COLO668 (cell line): ENCODE data around the gene FARS2.

Source experiments
- DNase-seq: peaks from one replicate; lab custom pipeline; 2025; ENCODE audit not compliant: unreplicated experiment; lab: John Stamatoyannopoulos, UW

Gene FARS2

DNA sequence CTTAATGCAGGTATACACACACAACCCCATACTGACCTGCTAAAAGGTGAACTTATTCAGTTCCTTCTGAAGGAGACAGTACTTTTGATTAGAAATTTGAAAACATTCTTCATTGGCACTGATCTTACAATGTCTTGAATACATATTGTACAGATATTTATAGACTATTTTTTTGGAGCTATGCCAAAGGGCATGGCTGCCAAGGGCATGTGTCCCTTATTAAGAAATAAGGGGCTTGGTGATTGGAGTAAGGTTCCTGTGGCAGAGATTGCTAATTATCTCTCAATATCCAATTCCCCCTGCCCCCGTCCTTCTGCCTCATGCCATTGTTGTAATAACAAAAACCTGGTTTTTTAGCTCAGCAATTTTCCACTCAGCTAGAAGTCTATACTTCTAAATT, 355.9 kb downstream of the FARS2 start:
- DNase-seq = no peak

DNA sequence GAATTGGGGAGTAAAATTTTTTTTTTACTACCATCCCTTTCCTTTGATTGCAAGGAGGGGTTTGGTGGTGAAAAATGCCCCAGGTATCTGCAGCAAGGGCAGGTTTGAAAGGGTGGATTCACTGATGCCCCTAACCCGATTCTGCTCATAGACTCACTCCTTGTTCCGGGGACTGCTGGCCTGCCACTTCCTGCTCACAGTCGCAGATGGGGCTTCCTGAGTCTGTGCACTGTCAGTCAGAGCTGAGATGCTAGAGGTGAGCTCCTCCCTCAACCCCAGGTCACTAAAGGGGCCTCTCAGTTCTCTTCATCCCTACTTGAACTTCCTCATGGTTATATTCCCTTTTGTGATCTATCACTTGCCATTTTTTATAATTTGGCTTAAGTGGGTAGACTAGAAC, 357.9 kb downstream of the FARS2 start:
- DNase-seq = no peak

DNA sequence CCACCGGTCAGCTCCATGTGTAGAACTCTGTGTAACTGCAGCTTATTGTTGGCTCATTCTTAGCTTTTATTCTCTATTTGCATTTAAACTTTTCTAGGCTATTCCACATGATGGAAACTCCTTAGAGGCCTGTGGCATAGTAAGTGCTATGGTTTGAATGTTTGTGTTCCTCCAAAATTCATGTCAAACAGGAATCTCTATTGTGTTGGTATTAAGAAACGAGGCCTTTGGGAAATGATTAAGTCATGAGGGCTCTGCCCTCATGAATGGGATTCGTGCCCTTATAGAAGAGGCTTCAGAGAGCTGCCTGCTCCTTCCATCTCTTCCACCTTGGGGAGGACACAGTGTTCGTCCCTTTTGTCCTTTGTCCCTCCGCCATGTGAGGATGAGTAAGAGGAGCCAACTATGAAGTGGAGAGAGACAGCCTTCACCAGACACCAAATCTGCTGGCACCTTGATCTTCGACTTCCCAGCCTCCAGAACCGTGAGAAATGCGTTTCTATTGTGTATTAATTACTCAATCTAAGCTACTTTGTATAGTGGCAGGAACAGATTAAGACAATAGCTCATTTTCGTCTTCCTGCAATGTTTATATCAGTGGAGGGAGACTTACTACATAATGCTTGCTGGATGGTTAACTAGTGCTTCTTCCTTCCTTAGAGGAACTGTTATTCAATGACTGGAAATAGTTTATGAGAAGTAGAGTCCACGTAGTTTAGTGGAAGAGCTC, 361.1 kb downstream of the FARS2 start:
- no peak for DNase-seq

DNA sequence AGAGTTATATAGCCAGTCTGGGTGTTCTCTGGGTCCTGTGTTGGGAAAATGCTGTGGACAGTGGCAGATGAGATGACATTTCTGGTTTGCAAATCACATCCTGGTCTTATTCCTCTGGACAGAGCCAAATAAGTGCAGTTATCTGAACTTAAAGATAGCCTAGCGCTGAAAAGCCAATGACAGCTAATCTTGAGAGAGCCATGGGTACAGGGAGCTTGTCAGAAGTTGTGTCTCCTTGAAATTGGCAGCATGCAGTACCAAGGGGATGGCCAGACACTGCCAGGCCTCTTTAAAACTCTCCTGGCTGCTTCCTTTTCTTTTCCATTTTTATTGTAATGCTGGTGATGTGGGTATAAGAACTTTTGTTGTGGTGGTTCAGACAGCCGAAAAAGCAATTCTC, 362.5 kb downstream of the FARS2 start:
- DNase-seq = no peak

DNA sequence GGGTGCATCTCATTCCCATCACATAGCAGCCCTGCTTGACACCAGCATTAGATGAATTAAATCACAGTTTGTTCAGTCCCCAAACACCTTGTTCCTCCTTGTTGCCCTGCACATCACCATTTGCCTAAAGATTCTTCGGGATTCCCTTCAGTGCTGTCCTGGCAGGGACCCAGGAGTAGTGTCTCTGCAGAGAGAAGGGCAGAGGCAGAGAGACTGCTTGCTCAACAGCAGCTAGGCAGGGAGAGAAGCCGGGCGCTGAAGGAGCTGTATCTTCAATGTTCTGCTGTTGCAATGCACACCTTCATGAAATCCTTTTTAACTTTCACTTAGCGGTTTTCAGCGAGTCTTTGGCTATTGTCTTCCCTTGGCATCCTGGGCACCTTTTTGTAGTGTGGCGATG, 362.9 kb downstream of the FARS2 start:
- no peak for DNase-seq

GRCh38 chr6:5626727-5627426, 365.6 kb downstream of the FARS2 start:
- DNase-seq = no peak

DNA sequence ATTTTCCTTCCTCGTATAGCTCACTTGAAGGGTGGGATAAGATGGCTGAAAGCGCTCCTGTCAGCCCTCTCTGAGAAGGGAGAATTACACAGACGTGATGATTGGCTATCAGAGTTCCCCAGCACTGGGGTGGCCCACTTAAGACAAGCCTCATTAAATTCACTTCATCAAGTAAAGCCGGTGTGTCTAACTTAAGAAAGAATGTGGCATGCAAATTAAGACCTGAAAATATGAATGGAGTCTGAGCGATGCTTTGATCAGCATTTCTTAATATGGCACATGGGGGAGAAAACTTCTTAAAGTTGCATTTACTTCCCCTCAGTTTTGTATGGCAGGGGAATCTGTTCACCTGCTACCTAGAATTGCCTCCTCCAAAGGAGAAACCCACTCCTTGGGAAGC, 369.3 kb downstream of the FARS2 start:
- DNase-seq = no peak

DNA sequence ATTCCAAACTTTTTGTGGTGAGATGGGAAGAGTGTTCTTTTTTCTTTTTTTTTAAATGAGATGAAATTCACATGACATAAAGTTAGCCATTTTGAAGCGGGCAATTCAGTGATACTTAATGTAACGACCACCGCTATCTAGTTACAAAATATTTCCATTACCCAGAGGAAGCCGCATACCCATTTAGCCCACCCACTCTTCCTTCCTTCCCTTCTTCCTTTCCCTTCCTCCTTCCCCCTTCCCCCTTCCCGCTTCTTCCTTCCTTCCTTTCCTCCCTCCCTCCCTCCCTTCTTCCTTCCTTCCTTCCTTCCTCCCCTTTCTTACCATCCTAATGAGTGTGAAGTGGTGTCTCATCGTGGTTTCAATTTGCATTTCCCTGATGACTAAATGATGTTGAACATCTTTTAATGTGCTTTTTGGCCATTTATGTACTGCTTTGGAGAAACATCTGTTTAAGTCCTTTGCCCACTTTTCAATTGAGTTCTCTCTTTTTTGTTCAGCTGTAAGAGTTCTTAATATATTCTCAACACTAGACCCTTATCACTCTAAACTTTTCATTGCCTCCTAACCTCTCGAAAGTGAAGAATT, 371.1 kb downstream of the FARS2 start:
- DNase-seq = no peak

GRCh38 chr6:5634525-5634924, 373.2 kb downstream of the FARS2 start:
- no peak for DNase-seq

DNA sequence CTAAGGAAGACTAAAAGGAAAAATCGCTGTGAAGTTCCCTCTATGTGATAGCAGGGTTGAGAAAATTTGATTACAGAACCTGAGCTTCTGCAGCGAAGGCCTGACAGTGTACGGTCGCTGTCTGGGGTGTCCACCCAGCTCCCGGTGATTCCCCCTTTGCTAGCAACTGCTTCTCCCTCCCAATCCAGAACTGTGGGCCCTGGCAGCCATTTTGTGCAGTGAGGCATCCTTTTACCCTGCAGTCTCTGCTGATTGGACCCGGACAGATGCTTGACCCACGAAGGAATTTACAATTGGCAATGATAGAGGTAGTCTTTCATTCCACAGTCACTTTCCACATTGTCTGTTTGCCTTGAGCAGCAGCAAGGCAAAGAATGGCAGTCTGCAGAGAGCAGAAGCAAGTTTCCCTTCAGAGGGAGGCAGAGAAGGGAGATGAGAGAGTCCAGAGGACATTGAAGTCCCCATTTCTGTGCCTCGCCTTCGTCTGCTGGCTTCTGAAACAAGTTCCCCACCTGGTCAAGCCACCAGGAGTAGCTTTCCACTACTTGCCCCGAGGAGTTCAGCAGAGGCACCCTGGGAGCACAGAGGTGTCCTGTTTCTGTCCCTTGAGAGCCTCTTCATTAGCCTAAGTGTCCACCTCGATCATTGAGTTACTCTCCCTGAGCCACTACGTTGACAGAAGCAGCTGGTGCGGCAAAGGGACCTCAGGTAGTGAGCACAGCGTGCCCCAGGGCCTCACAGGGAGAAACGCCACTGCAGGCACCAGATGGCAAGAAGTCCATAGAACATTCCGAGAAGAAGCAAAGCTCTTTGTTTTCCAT, 375.1 kb downstream of the FARS2 start:
- DNase-seq = no peak

GRCh38 chr6:5637714-5638113, 376.4 kb downstream of the FARS2 start:
- no peak for DNase-seq

DNA sequence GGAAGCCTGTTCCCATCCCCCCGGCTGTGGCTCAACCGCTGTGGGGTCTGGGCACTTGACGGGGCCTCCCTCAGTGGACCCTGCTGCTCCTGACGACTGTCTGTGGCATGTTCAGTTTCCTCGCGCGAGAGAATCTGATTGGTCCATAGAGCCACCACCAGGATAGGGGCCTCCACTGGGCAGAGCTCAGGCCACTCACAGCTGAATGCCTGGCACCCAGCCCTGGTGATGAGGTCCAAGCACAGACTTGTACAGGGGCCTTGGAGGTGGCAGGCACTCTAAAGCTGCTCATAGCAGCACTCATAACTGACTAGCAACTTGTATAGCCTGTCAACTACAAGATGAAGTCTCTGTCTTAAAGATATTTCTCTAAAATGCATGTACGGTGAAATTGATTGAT, 377.4 kb downstream of the FARS2 start:
- no peak for DNase-seq

DNA sequence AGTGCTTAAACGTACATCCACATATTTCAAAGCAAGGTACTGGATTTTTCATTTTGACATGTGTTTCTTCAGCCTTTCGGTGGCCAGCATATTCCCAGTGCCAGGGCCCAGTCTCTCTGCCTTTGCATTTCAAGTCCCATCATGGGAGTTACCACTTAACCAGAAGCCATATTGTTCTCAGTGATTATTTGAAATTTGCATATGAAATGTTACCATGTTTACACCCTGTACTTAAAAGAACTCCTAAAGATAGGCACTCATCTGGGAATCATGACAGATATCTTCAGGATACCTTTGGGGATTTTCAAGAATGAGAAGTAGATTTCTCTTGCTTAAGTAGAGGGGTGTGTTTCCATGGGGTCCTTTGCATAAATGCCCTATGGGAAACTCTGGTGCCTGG, 377.9 kb downstream of the FARS2 start:
- no peak for DNase-seq

- no peak for DNase-seq
Measured at GRCh38 chr6:5640614-5641013, 379.3 kb downstream of the FARS2 start.

GRCh38 chr6:5644523-5645185, 383.3 kb downstream of the FARS2 start:
- no peak for DNase-seq

- DNase-seq = no peak
Measured at GRCh38 chr6:5645328-5646290, 384.3 kb downstream of the FARS2 start.

- DNase-seq = no peak
Measured at GRCh38 chr6:5652406-5653137, 391.3 kb downstream of the FARS2 start.

- DNase-seq = no peak
Measured at GRCh38 chr6:5653801-5654200, 392.5 kb downstream of the FARS2 start.

GRCh38 chr6:5656226-5656625, 394.9 kb downstream of the FARS2 start:
- DNase-seq = no peak
